OCI-LY3 (cell line): Measurements from ENCODE around the gene MED27.

Experiments used
- EZH2phosphoT487 ChIP-seq: fragments of 200-600 bp; shearing (Covaris generic); IDR thresholded peaks from 2 replicates; pipeline ENCODE4 v1.6.1; 2018; ENCODE audit warnings: antibody characterized with exemption, mixed run types, low read depth
- TF ChIP-seq, protein P1 (sequence below): fragments of 200-600, 300-600 bp; sonication (generic); IDR thresholded peaks from 2 replicates; pipeline ENCODE4 v1.5.1; 2014; ENCODE audit warnings: antibody characterized with exemption, low read length, low read depth

DNA sequence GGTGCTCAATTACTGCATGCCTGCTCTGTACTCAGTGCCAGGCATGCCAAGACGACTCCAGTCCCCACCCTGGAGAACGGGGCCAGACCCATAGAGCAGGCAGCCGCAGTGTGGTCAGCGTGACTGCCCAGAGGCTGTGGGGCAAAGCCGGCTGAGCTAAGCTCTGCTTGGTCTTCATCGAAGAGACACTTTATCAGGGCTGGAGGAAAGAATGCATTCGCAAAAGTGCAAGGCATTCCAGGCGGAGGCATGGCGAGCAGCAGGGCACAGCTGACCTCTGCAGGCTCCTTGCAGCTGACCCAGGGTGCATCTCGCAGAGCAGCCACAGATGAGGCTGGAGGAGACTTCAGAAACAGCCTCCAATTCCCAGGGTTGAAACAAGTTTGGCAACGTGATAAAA is 13.6 kb downstream of the MED27 start:
- TF ChIP-seq, protein P1, sequence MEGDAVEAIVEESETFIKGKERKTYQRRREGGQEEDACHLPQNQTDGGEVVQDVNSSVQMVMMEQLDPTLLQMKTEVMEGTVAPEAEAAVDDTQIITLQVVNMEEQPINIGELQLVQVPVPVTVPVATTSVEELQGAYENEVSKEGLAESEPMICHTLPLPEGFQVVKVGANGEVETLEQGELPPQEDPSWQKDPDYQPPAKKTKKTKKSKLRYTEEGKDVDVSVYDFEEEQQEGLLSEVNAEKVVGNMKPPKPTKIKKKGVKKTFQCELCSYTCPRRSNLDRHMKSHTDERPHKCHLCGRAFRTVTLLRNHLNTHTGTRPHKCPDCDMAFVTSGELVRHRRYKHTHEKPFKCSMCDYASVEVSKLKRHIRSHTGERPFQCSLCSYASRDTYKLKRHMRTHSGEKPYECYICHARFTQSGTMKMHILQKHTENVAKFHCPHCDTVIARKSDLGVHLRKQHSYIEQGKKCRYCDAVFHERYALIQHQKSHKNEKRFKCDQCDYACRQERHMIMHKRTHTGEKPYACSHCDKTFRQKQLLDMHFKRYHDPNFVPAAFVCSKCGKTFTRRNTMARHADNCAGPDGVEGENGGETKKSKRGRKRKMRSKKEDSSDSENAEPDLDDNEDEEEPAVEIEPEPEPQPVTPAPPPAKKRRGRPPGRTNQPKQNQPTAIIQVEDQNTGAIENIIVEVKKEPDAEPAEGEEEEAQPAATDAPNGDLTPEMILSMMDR, result no peak
- TF ChIP-seq EZH2phosphoT487, result no peak
